Liver (tissue), 2 donors: ENCODE measurements around the gene PTPRN.

ENCODE experiments used
- FOXA2 ChIP-seq: IDR thresholded peaks from 2 replicates; pipeline ENCODE4 v1.6.1; 2016; ENCODE audit warnings: antibody characterized with exemption
- MAX ChIP-seq: IDR thresholded peaks from 2 replicates; pipeline ENCODE4 v1.6.1; 2016; ENCODE audit warnings: antibody characterized with exemption
- YY1 ChIP-seq: IDR thresholded peaks from 2 replicates; pipeline ENCODE4 v1.6.1; 2016; ENCODE audit warnings: antibody characterized with exemption, mild to moderate bottlenecking
- TF ChIP-seq, protein P1 (sequence below): fragments of 150-350 bp; IDR thresholded peaks from 2 replicates; pipeline ENCODE4 v1.5.1; 2017; ENCODE audit warnings: improper control_type of control experiment, low read depth, low read length; ENCODE audit not compliant: missing input control
- donor health status: healthy.

GRCh38 chr2:219252900-219253752 is 56.1 kb downstream of the PTPRN start, which contains the start of gene TUBA4B:
- TF ChIP-seq, protein P1, sequence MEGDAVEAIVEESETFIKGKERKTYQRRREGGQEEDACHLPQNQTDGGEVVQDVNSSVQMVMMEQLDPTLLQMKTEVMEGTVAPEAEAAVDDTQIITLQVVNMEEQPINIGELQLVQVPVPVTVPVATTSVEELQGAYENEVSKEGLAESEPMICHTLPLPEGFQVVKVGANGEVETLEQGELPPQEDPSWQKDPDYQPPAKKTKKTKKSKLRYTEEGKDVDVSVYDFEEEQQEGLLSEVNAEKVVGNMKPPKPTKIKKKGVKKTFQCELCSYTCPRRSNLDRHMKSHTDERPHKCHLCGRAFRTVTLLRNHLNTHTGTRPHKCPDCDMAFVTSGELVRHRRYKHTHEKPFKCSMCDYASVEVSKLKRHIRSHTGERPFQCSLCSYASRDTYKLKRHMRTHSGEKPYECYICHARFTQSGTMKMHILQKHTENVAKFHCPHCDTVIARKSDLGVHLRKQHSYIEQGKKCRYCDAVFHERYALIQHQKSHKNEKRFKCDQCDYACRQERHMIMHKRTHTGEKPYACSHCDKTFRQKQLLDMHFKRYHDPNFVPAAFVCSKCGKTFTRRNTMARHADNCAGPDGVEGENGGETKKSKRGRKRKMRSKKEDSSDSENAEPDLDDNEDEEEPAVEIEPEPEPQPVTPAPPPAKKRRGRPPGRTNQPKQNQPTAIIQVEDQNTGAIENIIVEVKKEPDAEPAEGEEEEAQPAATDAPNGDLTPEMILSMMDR = no peak
- no peak for TF ChIP-seq MAX
- no peak for TF ChIP-seq FOXA2
- TF ChIP-seq YY1 = no peak
